NB4 (cell line): ENCODE data around the gene PLD4.

Experiments
- POLR2A ChIP-seq: IDR thresholded peaks from 2 replicates; pipeline ENCODE4 v1.6.1; 2011; ENCODE audit warnings: mild to moderate bottlenecking; ENCODE audit not compliant: insufficient read length; ENCODE audit errors: extremely low read depth
- TF ChIP-seq, protein P1 (sequence below): IDR thresholded peaks from 2 replicates; pipeline ENCODE4 v1.6.1; 2011; ENCODE audit warnings: low read depth, low read length
- TF ChIP-seq, protein P2 (sequence below): IDR thresholded peaks from one replicate; pipeline ENCODE4 v1.5.1; 2012; ENCODE audit warnings: low read depth, low read length

- TF ChIP-seq, protein P1, sequence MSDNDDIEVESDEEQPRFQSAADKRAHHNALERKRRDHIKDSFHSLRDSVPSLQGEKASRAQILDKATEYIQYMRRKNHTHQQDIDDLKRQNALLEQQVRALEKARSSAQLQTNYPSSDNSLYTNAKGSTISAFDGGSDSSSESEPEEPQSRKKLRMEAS = no peak
- no peak for TF ChIP-seq POLR2A
- TF ChIP-seq, protein P2, sequence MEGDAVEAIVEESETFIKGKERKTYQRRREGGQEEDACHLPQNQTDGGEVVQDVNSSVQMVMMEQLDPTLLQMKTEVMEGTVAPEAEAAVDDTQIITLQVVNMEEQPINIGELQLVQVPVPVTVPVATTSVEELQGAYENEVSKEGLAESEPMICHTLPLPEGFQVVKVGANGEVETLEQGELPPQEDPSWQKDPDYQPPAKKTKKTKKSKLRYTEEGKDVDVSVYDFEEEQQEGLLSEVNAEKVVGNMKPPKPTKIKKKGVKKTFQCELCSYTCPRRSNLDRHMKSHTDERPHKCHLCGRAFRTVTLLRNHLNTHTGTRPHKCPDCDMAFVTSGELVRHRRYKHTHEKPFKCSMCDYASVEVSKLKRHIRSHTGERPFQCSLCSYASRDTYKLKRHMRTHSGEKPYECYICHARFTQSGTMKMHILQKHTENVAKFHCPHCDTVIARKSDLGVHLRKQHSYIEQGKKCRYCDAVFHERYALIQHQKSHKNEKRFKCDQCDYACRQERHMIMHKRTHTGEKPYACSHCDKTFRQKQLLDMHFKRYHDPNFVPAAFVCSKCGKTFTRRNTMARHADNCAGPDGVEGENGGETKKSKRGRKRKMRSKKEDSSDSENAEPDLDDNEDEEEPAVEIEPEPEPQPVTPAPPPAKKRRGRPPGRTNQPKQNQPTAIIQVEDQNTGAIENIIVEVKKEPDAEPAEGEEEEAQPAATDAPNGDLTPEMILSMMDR = no peak
Measured at GRCh38 chr14:104923640-104924420, 849 bp upstream of the PLD4 start.
